Suprapubic skin (tissue), 4 donors: Measurements from ENCODE around the gene DNAH11. TPM values are rescaled to one million over a fixed set of nuclear protein-coding genes. Genes with fewer than 3 reads are reported as not detected.

ENCODE experiments used
- DNase-seq, 2 donors: peaks; one replicate each; pipeline ENCODE4 v3.0.0-alpha.2; 2019; ENCODE audit warnings: low spot score in 2 of 2
- H3K27ac ChIP-seq: fragments of 200-600 bp; sonication (generic); one replicate; pipeline ENCODE4 v1.5.1; 2019
- H3K27me3 ChIP-seq: fragments of 200-600 bp; sonication (generic); one replicate; pipeline ENCODE4 v1.5.1; 2019
- H3K36me3 ChIP-seq: fragments of 200-600 bp; sonication (generic); one replicate; pipeline ENCODE4 v1.5.1; 2019
- H3K4me1 ChIP-seq: fragments of 200-600 bp; sonication (generic); one replicate; pipeline ENCODE4 v1.5.1; 2019
- H3K4me3 ChIP-seq: fragments of 200-600 bp; sonication (generic); one replicate; pipeline ENCODE4 v1.5.1; 2019; ENCODE audit warnings: mild to moderate bottlenecking
- H3K9me3 ChIP-seq: fragments of 200-600 bp; sonication (generic); one replicate; pipeline ENCODE4 v1.5.1; 2019
- EP300 ChIP-seq: sonication (generic); formaldehyde crosslinking; IDR thresholded peaks from one replicate; pipeline ENCODE4 v1.6.1; 2017; ENCODE audit warnings: antibody characterized with exemption
- POLR2A ChIP-seq, 2 donors: fragments of 450-650 bp; IDR thresholded peaks; one replicate each; pipeline ENCODE4 v1.6.1; 2017; ENCODE audit warnings: antibody characterized with exemption in 2 of 2, mild to moderate bottlenecking in 2 of 2, moderate library complexity in 2 of 2
- POLR2AphosphoS5 ChIP-seq, 3 donors: sonication (generic); formaldehyde crosslinking; IDR thresholded peaks; one replicate each; pipeline ENCODE4 v1.6.1; 2017; ENCODE audit warnings: antibody characterized with exemption in 3 of 3
- WGBS: methylation state at CpG from one replicate; pipeline ENCODE4 v1.1.5; 2018; 5-methylcytosine and 5-hydroxymethylcytosine counted together
- total RNA-seq, 4 donors: library from RNA; depleted of rRNA; stranded (reverse); fragments of >200 nt; gene quantifications; one replicate each; pipeline ENCODE4 v1.1.0, GENCODE V29; 2016
- TF ChIP-seq, protein P1 (sequence below), 2 donors: fragments of 200-600 bp in 1 of 2; fragments of 450-650 bp in 1 of 2; sonication (generic) in 1 of 2; IDR thresholded peaks; one replicate each; pipeline ENCODE4 v1.5.1; 2016 to 2019; ENCODE audit warnings: antibody characterized with exemption in 2 of 2, mild to moderate bottlenecking in 1 of 2, moderate library complexity in 1 of 2

Gene DNAH11
- total RNA-seq, 4 donors from 2014 or later: 0.57 to 48.3 (median 1.8) TPM

DNA sequence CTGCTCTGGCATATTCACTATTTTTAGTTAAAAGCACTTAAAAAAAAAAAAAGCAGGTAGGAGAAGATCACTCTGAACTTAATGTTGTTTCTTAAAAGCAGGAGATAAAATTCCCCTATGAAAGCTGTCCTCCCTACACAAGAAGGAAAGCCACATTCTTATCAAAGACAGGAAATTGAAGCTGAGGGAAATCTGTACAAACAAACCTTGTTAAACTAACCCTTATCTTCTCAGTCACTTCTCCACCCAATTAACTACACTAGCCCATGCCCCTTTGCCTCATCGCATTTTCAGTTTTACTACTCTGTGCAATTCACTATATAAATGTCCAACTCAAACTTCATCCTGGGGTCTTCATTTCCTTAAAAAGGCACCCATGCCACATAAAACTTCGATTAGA, 405.5 kb downstream of the DNAH11 start:
- Histone ChIP-seq H3K27ac (no peak overlapping the region), H3K4me1 (peaks cover 20% of the 10 kb centered on the region), H3K36me3 (no peaks in the 10 kb centered on the region), H3K9me3 (no peaks in the 10 kb centered on the region), H3K4me3 (no peak overlapping the region), H3K27me3 (no peaks in the 10 kb centered on the region)
- 80% methylated on average over 2 of the region's 2 CpGs for WGBS
- no peak for DNase-seq
- TF ChIP-seq POLR2AphosphoS5 (IDR thresholded peaks at IDR 0.05): no peak

- TF ChIP-seq POLR2A (IDR thresholded peaks at IDR 0.05): no peak
- TF ChIP-seq, protein P1, sequence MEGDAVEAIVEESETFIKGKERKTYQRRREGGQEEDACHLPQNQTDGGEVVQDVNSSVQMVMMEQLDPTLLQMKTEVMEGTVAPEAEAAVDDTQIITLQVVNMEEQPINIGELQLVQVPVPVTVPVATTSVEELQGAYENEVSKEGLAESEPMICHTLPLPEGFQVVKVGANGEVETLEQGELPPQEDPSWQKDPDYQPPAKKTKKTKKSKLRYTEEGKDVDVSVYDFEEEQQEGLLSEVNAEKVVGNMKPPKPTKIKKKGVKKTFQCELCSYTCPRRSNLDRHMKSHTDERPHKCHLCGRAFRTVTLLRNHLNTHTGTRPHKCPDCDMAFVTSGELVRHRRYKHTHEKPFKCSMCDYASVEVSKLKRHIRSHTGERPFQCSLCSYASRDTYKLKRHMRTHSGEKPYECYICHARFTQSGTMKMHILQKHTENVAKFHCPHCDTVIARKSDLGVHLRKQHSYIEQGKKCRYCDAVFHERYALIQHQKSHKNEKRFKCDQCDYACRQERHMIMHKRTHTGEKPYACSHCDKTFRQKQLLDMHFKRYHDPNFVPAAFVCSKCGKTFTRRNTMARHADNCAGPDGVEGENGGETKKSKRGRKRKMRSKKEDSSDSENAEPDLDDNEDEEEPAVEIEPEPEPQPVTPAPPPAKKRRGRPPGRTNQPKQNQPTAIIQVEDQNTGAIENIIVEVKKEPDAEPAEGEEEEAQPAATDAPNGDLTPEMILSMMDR (IDR thresholded peaks at IDR 0.05): no peak
- TF ChIP-seq EP300: no peak
- no peak for TF ChIP-seq POLR2AphosphoS5 (IDR thresholded peaks at IDR 0.05)
- no peak for DNase-seq
- H3K36me3 ChIP-seq: no peaks in the 10 kb centered on the region
- no peaks in the 10 kb centered on the region for H3K27me3 ChIP-seq
- WGBS: 62% methylated on average over 8 of the region's 8 CpGs
- H3K9me3 ChIP-seq: no peaks in the 10 kb centered on the region
- H3K27ac ChIP-seq: no peak overlapping the region
- H3K4me1 ChIP-seq: peaks cover 20% of the 10 kb centered on the region
- no peak overlapping the region for H3K4me3 ChIP-seq
These were observed 406.2 kb downstream of the DNAH11 start for GRCh38 chr7:21948887-21949540.

Other genes starting within 250 kb of the DNAH11 start
- gene SP4, start 115.0 kb upstream of the DNAH11 start, total RNA-seq: 10 to 100 TPM in 3 of 4 donors, 1 to 10 TPM in 1; 5.3 to 17.0 (median 11.1) TPM